Coronary artery (tissue), 2 donors: ENCODE measurements around the gene YIPF5.

ENCODE experiments used
- DNase-seq: peaks from one replicate; pipeline ENCODE4 v3.0.0-alpha.2; 2017; ENCODE audit warnings: low spot score
- H3K27ac ChIP-seq, 2 donors: fragments of 200-600 bp; sonication (generic); one replicate each; pipeline ENCODE4 v1.5.1; 2016 to 2019
- H3K4me3 ChIP-seq: fragments of 200-600 bp; sonication (generic); 2 replicates; pipeline ENCODE4 v1.5.1; 2016; ENCODE audit warnings: mild to moderate bottlenecking, moderate library complexity
- CTCF ChIP-seq: fragments of 200-600 bp; sonication (generic); IDR thresholded peaks from one replicate; pipeline ENCODE4 v1.5.1; 2019; ENCODE audit warnings: antibody characterized with exemption

YIPF5 gene

GRCh38 chr5:144126707-144127106 lies 43.8 kb downstream of the YIPF5 start:
- DNase-seq: no peak
- H3K27ac ChIP-seq: no peak overlapping the region
- TF ChIP-seq CTCF: no peak
- no peak overlapping the region for H3K4me3 ChIP-seq

GRCh38 chr5:144125163-144125726 lies 45.2 kb downstream of the YIPF5 start:
- TF ChIP-seq CTCF: no peak

GRCh38 chr5:144122641-144123040 lies 47.8 kb downstream of the YIPF5 start:
- H3K27ac ChIP-seq: no peak overlapping the region
- TF ChIP-seq CTCF: no peak
- no peak for DNase-seq
- no peak overlapping the region for H3K4me3 ChIP-seq

More at GRCh38 chr5:144125163-144125726, 45.2 kb downstream of the YIPF5 start:
- H3K4me3 ChIP-seq: no peak overlapping the region
- no peak for DNase-seq
- H3K27ac ChIP-seq: no peak overlapping the region

- no peak for DNase-seq
- no peak for TF ChIP-seq CTCF
- no peak overlapping the region for H3K4me3 ChIP-seq
- H3K27ac ChIP-seq: no peak overlapping the region
Measured at GRCh38 chr5:144122081-144122480, 48.4 kb downstream of the YIPF5 start.

- DNase-seq: no peak
- Histone ChIP-seq H3K27ac (no peak overlapping the region), H3K4me3 (no peak overlapping the region)
- no peak for TF ChIP-seq CTCF
Measured at GRCh38 chr5:144121577-144121976, 48.9 kb downstream of the YIPF5 start.

- no peak overlapping the region for H3K4me3 ChIP-seq
- no peak overlapping the region for H3K27ac ChIP-seq
- TF ChIP-seq CTCF: no peak
- no peak for DNase-seq
Measured at GRCh38 chr5:144120661-144121180, 49.7 kb downstream of the YIPF5 start.

GRCh38 chr5:144117412-144117811 lies 53.0 kb downstream of the YIPF5 start:
- Histone ChIP-seq H3K4me3 (no peak overlapping the region), H3K27ac (no peak overlapping the region)
- DNase-seq: no peak
- TF ChIP-seq CTCF: no peak
